Midbrain (tissue), 1 donor: ENCODE results near the gene LTB4R.
"Not testable (repeated sequence)": the region's sequence is repeated elsewhere in the genome, so short reads cannot be mapped to it uniquely, and the experiment has no call there.

ENCODE experiments used
- DNase-seq: peaks from one replicate; lab custom pipeline; 2025; lab: John Stamatoyannopoulos, UW

The LTB4R gene

DNA sequence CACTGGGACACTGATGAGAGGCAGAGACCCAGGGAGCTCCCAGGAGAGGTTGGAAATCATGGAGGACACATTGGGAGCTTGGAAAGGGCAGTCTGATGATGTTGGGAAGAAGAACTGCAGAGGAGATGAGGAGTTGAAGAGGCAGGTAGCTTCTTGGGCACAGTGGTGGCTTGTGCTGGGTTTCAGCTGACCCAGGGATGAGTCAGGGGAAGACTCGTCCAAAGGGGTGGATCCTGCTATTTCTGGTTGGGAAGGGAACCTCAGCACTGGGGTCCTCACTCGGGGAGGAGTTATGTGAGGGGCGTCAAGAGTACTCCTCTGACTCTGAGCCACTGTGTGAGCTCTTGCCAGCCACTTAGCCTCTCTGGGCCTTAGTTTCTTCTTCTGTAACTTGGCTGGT is 12.0 kb downstream of the LTB4R start:
- no peak for DNase-seq

DNA sequence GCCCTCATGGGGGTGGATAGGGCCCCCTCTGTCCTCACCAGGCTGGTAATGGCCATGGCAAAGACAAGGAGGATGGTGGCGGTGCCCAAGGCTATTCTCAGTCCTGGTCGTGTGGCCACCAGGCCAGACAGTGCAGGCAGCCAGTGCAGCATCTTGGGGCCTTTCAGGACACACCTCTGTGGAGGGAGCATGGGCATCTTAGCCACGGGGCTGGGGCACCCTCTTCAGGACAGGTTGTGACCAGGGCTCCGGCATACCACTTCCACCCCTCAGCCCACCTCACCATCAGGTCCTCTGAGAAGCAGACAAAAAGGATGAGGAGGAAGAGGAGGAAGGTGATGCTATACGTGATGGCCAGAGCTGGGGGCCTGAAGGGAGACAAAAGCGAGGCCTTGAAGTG is 12.7 kb downstream of the LTB4R start:
- no peak for DNase-seq

DNA sequence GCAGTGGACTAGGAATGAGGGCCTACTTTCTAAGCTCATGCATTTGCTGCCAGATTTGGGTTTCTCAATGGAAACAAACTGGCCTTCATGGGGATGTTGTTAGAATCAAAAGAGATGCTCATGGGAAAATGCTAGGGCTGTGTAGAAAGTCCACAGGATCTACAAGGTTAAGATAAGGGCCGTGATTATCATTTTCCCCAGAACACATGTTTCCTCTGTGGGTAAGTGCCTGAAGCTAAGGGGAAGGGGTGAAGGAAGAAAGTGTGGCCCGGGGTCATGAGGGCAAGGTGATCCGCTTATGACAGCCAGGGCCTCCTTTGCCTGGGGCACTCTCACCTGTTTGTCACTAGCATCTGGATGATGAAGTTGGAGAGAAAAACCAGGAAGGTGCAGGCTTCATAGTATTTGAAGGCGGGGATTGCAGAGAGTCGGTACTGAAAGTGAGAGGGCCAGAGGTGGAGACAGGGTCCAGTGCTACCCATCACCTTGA is 13.8 kb downstream of the LTB4R start:
- DNase-seq: no peak

DNA sequence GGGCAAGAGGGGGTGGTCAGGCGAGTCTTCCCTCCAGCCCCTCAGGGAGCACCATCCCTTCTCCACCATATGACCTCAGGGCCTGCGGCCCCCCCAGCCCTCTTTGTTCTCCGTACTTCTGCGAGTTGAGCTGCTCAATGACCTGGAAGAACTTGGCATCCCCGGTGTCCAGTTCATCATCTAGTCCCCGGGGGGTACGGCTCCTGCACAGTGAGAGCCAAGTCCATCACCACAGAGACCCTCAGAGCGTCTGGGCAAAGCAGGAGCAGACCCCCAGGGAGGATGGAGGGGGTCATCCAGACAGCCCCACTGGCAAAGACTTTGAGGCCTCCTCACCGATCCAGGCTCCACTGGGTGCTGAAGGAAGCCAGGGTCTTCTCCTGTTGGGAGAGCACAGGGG is 14.7 kb downstream of the LTB4R start:
- DNase-seq: no peak

DNA sequence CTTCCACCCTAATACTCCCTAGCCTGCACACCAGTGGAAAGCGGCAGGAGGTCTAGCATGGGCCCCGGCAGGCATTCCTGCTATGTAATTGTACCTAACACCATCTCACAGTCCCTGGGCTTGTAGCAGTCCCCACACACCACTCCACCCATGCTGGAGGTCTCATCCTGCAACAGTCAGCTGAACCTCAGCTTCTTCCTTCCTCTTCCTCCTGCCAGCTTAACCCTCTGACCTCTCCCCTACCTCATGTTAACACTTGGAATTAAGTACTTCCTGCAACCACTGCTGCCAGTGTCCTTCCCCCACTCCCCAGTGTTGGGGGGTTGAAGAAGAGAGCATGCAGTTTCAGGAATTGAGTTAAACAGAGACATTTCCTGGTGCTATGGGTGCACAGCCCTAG is 16.0 kb downstream of the LTB4R start:
- no peak for DNase-seq

DNA sequence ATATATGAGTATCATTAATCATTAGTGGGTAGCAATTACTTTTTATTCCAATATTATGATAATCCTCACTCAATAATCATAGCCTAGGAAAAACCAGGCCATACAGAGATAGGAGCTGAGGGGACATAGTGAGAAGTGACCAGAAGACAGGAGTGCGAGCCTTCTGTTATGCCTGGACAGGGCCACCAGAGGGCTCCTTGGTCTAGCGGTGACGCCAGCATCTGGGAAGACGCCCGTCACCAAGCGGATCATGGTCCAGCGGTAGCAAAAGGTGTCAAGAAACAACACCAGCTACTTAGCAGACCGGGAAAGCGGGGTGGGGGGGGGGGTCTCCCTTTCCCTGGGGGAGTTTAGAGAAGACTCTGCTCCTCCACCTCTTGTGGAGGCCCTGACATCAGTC is 16.6 kb downstream of the LTB4R start:
- not testable (repeated sequence) for DNase-seq

DNA sequence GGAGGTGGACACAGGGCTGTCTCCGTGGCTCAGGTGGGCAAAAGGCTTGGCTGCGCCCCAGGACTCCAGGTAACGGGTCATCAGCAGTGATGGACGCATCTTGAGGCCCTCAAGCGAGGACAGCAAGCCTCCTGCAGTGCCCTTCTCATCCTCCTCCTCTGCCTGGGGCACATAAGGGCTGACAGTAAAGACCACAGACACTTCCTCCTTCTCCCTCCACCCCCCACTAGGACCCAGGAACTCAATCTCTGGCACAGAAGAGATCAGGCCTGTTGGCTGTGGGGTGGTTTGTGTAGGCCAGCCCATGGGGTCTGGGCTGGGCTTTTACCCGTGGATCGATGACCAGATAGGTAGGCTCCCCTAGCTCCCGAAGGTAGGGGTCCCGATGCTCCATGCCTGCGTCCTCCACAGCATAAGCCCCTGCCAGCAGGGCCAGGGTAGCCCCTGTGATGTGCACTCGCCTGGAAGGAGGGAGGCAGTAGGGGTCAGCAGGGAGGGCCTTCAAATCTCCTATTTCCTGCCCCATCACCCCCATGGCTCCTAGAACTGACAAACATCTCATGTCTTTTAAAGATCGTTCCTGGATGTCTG is 17.9 kb downstream of the LTB4R start:
- no peak for DNase-seq

DNA sequence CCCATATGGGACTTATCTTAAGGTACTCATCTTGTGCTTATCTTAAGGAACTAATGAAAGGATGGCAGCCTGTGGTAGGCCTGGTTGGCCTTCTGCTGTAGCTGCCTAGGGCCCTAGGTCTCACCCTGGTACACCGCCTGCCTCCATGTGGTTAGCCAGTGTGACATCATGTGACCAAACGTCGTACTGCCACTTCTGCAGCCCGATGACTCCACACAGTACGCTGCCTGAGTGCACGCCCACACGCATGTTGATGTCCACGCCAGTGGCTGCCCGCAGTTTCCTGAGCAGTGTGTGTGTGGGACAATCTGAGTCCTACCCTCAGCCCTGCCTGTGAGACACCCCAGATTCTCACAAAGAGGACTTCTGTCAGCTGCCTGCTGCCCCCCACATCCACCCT is 18.4 kb downstream of the LTB4R start:
- DNase-seq: no peak

DNA sequence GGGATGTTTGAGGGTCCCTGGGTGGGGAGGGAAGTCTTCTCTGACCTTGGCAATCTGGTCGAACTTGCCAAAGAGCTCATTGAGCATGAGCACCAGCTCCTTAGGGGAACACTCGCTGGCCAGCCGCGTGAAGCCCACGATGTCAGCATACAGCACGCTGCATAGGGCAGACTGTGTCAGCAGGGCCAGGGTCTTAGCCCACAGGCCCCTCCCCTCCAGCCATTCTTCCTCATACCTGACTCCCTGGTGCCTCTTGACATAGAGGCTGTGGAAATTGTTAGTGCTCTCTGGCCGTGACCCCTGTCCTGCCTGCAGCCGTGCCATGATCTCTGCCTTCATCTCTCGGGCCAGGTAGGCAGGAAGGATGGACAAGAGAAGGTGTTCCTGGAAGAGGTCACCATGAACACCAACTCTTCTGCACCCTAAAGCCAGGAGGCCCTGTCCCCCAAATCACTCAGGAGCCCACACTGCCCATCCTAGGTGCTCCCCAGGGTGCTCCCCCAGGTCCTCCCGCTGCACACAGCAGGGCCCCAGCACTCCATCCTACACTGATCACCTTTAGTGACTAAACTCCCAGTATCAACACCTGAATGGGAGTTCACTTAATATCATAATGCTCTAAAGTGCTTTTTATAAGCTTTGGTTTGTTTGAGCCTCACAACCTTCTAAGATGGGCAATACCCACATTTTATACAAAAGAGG is 19.8 kb downstream of the LTB4R start:
- DNase-seq: no peak

DNA sequence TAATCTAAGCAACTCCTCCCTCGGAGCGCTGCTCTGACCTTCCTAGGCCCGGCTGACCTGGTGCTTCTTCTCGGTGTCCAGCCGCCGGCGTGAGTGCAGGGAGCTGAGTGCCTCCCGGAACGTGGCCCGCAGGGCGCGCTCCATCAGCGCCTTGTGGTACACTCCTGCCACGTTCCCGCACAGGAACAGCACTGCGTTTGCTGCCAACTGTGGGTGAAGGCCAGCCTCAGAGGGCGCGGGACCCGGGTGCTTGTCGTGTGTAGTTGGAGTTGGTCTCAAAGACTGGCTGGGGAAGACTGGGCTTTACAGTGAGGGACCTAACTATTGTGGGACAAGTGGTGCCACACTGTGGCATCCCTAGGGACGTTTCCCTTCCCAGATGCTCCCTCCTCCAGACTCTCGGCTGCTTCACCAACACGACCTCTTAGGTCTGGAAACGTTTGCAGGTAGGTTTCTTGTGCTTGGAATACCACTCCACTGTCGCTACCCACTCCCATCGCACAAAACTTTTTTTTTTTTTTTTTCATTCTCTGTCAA is 20.5 kb downstream of the LTB4R start:
- DNase-seq: no peak

DNA sequence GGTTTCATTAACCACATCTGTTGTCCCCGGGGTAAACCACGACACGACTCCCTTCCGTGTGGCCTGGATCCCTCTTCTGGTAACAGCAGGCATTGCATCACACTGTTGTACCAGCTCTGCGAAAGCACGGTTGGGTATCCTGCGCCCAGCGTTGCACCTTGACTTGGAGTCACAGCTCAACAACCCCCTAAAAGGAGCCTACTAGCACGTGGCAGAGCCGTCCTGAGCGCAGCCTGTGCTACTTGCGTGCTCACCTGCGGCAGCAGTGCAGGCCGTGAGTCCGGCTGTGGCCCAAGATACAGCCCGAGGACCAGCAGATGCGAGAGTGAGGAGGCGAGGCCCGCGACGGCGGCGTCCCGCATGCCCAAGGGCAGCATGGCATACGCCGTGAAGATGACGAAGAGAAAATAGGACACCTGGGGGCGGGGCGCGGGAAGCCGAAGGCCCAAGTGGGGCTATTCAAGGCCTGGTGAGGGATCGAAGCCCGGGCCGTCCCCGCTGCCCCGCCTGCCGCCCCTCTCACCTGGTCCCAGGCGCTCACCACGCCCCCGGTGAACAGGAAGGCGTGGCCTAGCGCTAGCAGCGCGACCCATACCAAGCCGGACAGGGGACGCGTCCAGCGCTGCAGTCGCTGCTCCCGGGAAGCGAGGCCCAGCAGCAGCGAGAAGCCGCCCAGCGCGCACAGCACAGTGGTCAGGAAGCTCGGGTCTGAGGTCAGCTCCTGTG is 21.1 kb downstream of the LTB4R start:
- DNase-seq: peak; percentile 65

DNA sequence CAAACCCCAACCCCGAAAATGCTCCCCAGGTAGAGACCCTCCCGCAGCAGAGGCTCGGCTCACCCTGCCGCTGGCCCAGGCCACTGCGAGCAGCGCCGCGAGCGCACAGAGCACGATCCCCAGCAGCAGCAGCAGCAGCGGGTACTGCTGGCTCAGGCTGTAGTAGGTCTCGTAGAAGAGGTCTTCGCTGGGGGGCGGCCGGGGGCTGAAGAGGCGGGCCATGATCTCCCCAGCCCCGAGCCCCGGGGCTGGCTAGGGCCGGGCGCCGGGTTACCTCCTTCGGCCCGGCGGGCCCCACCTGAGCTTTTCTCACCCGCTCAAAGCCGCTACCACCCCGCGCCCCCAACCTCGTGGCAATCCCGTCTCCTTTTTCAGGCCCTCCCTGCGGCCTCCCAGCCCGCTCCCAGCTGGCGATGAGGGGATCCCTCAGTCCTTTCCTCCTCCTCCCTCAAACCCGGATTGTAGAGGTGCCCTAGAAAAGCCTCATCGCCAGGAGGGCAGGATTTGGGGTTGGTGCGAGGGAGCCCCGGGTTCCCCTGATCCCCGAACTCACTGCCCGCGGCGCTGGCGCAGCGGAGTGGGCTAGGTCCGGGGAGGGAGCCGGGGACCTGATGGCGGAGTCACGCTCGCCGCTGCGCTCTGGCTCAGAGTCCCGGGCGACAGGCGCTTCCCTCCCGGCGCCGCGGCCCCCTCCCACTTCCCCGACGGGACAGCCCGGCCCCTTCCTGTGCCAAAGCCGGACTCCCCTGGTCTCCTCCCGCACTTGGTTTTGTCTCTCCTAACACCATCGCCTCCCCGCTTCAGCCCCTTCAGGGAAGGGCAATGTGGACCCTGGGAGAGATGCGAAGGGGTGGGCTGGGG is 23.4 kb downstream of the LTB4R start, which contains the start of gene ADCY4:
Gene ADCY4, minus strand, starts transcription at position 641 of the 861 bp plus-strand sequence. Its CDS starts 419 bp downstream, at position 222.
- DNase-seq: no peak

DNA sequence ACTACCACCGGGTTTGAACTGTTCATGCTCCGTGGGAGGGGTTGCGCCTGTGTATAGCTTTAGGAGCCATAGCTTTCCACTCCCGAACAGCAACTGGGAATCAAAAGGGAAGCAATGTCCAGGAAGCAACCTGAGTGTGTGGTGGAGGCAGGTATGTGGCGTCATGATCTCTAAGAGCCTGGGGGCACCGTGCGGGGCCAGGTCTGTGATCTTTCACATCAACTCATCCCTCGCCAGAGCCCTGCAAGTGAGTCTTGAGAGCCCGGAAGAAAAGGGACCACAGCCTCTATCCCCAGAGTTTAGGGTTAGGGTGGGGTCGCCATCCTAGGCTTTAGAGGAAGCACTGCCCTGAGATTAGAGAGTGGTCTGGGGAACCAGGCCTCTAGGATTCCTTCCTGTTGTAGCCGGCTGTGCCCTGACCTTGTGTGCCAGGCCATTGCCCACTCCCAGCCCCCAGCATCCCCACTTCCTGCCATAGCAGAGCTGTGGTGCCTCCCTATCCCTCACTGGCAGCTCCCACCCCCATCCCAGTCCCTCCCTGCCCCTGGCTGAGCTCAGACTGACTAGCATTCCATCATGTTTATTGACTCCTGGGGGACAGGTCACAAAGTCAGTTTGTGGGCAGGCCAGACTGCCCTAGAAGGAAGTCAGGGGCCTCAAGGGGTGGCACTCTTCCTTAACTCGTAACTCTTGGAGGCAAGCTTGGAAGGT is 24.3 kb downstream of the LTB4R start:
- DNase-seq: no peak

DNA sequence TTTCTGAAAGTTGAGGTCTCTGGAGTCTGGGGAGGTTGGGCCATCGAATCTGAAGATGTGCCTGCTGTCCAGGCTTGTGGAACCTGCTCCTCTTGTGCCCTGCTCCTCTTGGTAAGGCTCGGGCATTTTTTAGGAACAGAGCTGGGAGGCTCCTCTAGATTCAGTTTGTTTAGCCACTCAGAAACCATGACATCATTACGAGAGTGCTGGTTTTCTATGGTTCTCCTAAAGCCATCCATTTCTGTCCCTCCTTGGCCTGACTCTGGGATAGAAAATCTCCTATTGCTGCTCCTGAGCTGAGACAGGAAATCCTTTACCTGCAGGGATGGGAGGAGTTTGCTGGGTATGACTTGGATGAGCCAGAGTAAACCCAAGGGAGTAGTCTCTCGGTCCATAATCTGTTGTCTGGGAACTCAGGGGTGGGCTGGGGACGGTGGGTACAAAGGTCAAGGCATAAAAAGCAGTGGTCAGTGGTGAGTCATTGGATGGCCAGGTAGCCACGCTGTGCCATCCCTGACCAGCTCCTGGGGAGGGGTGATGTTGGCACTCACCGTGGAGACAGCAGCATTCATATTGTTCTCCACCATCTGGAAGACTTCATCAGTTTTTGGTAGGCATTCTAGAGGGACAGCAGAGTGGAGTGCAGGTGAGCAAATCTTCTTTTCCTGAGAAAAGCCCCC is 26.0 kb downstream of the LTB4R start:
- no peak for DNase-seq

DNA sequence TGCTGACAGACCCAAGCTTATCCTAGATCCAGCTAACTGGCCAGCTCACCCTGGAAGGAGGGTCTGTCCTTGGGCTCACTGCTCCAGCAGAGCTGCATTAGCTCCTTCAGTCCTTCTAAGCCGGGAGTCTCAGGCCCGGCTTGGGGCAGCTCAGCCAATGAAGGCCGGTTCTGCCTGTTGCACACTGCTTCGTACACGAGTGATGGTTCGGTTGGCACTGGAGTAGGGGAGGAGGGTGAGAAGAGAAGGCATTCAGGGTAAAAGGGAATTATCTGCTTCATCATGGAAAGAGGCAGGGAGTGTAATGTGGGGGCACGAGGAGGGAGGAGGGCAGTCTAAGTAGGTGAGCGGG is 26.5 kb downstream of the LTB4R start:
- no peak for DNase-seq

DNA sequence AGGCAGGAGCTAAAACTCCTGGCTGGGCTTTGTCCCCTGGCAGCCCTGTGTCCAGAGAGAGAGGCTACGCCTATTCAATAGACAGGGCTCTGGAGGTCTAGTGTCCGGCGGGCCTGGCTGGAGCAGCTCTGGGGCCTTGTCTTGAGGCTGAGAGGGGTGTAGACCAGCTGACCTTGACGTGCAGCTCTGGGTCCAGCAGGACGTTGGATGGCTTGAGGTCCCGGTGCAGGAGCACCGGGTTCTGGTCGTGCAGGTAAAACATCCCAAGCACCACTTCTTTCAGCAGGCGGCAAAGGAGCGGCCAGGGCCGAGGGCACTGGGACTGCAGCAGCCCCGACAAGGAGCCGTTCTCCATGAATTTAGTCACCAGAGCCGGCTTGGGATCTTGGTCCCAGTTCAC is 27.5 kb downstream of the LTB4R start:
- no peak for DNase-seq

DNA sequence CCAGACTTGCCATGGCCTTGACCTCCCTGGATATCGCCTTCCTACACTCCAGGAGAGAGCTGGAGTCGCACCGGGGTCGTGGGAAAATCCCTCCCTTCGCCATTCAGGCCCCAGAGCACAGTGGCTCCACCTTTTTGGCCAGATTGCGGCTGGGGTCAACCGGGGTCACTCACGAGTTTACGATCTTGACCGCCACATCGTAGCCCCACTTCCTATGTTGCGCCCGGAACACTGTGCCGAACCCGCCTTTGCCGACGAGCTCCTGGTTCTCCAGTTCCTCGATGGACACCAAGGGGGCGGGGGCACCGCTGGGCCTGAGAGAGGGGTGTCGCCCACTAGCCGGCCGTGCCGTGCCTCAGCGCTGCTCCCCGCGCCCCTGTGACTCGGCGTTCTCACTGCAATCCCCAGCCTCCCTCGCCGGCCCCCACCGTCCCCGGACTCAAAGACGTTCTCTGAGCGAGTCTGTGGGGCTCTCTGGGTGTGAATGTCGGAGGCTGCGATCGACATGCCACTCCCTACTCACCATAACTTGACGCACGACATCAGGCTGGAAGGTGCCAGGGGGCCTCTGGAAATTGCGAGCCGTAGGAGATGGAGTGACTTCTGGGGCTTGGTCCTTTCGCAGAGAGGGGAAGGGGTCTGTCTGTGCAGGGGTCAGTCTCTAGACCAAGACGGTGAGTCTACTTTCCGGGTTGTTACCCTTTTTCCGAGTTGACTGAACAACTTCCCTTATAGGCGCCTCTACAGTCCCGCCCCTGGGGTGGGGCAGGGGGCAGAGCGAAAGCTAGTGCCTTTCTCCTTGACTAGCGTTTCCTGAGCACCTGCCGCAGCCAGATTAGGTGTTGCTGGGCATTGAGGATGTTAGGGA is 28.2 kb downstream of the LTB4R start, which contains the start of gene RIPK3:
Gene RIPK3, minus strand, starts transcription at position 708 of the 868 bp plus-strand sequence. Its CDS starts 165 bp downstream, at position 543.
- DNase-seq: no peak

DNA sequence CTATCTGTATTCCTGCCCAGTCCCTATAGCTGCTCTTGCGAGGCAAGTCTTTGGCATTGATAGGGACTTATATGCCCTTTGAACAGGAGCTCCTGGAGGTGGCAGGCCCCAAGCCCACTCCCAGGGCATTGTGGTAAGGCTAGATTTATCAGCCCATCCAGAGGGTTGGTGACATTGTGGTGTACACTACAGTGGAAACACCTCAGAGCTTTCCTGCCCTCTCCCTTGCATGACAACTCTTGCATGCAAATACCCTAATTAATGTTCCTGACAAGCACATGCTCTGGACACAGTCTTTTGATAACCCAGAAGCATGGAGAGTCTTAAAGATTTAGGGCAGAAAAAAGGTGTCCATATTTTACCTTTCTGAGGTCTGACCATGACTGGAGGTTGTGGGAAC is 29.3 kb downstream of the LTB4R start:
- no peak for DNase-seq

DNA sequence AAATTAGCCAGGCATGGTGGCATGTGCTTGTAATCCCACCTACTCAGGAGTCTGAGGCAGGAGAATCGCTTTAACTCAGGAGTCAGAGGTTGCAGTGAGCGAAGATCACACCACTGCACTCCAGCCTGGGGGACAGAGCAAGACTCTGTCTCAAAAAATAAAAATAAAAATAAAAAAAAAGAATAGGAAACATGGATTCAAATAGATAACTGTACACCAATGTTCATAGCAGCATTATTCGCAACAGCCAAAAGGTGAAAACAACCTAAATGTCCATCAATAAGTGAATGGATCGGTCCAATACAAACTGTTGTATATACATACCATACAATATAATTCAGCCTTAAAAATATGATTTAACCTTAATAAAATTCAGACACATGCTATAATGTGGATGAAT is 31.6 kb downstream of the LTB4R start:
- no peak for DNase-seq
